Esophagus muscularis mucosa (tissue), 4 donors: ENCODE results near the gene TMEM108. TPM values are rescaled to one million over a fixed set of nuclear protein-coding genes. Genes with fewer than 3 reads are reported as not detected.

Experiments used
- DNase-seq: peaks from one replicate; pipeline ENCODE4 v3.0.0-alpha.2; 2017; ENCODE audit errors: extremely low spot score
- H3K27ac ChIP-seq, 4 donors: fragments of 200-600 bp; sonication (generic); replicated peaks in 1 of 4; 1 replicate in 3 of 4; 2 replicates in 1 of 4; pipeline ENCODE4 v1.5.1; 2016 to 2019; ENCODE audit warnings: mild to moderate bottlenecking in 1 of 4
- H3K27me3 ChIP-seq, 4 donors: fragments of 200-600 bp; sonication (generic); one replicate each; pipeline versions ENCODE4 v1.5.1 to v1.6.0; 2016 to 2019
- H3K36me3 ChIP-seq, 4 donors: fragments of 200-600 bp; sonication (generic); one replicate each; pipeline ENCODE4 v1.5.1; 2016 to 2019
- H3K4me1 ChIP-seq, 4 donors: fragments of 200-600 bp; sonication (generic); one replicate each; pipeline ENCODE4 v1.5.1; 2016 to 2019
- H3K4me3 ChIP-seq, 4 donors: fragments of 200-600 bp; sonication (generic); 1 replicate in 2 of 4; 2 replicates in 2 of 4; pipeline ENCODE4 v1.5.1; 2016 to 2019; ENCODE audit warnings: mild to moderate bottlenecking in 4 of 4, moderate library complexity in 1 of 4
- H3K9me3 ChIP-seq, 4 donors: fragments of 200-600 bp; sonication (generic); 1 replicate in 3 of 4; 2 replicates in 1 of 4; pipeline ENCODE4 v1.5.1; 2016 to 2019
- CTCF ChIP-seq, 3 experiments: fragments of 200-600 bp in 2 of 3; fragments of 450-650 bp in 1 of 3; sonication (generic) in 2 of 3; IDR thresholded peaks; one replicate each; pipeline ENCODE4 v1.5.1; 2017 to 2019; ENCODE audit warnings: antibody characterized with exemption in 3 of 3, mild to moderate bottlenecking in 2 of 3, moderate library complexity in 1 of 3
- EP300 ChIP-seq: sonication (generic); formaldehyde crosslinking; IDR thresholded peaks from one replicate; pipeline ENCODE4 v1.6.1; 2017; ENCODE audit warnings: antibody characterized with exemption
- POLR2A ChIP-seq: fragments of 450-650 bp; IDR thresholded peaks from one replicate; pipeline ENCODE4 v1.6.1; 2017; ENCODE audit warnings: antibody characterized with exemption, moderate library complexity, mild to moderate bottlenecking, low read depth
- POLR2AphosphoS5 ChIP-seq, 2 donors: sonication (generic); formaldehyde crosslinking; IDR thresholded peaks; one replicate each; pipeline ENCODE4 v1.6.1; 2017; ENCODE audit warnings: antibody characterized with exemption in 2 of 2
- WGBS: methylation state at CpG from one replicate; pipeline ENCODE4 v1.1.5; 2018; 5-methylcytosine and 5-hydroxymethylcytosine counted together
- intact Hi-C: fragments of 100-400 bp; cut with DNase I; formaldehyde crosslinking; loops from one replicate; pipeline ENCODE4 v1.15.1; 2023
- total RNA-seq, 4 donors: library from RNA; depleted of rRNA; stranded (reverse); fragments of >200 nt; gene quantifications; one replicate each; pipeline versions ENCODE4 v1.1.0 to v1.2.1, GENCODE V29; 2016

TMEM108 gene
- total RNA-seq, 4 donors from 2014 or later = 8.6 to 12.1 (median 11.2) TPM

DNA sequence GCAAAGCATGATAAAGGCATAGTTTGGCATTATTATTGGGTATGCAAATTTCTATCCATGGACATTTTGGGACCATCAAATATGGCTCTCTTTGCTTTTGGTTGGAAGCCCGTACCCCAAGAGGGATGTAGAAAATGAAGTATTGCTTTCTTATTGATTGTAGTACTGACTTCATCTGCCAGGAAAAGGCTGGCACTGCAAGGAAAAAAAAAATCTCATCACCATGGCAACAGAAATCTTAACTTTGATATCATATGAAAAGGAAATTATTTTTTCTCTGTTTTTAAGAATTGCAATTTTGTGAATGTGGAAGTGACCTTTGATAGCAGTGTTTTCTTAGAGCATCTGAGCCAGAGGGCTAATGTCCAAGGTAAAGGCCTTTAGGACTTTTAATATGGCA is 151.7 kb downstream of the TMEM108 start:
- Histone ChIP-seq H3K27me3 (no peaks in the 10 kb centered on the region), H3K9me3 (no peaks in the 10 kb centered on the region), H3K4me1 (peaks cover 0 to 10% (median 0%) of the 10 kb centered on the region in 4 donors), H3K36me3 (no peaks in the 10 kb centered on the region), H3K27ac (no peak overlapping the region), H3K4me3 (no peak overlapping the region)
- no peak for DNase-seq
- TF ChIP-seq POLR2AphosphoS5 (IDR thresholded peaks at IDR 0.05) (no peak), POLR2A (no peak), EP300 (no peak), CTCF (IDR thresholded peaks at IDR 0.05) (no peak)
- WGBS = 84% methylated on average over 1 of the region's 1 CpG
- intact Hi-C loops = no loop called here

DNA sequence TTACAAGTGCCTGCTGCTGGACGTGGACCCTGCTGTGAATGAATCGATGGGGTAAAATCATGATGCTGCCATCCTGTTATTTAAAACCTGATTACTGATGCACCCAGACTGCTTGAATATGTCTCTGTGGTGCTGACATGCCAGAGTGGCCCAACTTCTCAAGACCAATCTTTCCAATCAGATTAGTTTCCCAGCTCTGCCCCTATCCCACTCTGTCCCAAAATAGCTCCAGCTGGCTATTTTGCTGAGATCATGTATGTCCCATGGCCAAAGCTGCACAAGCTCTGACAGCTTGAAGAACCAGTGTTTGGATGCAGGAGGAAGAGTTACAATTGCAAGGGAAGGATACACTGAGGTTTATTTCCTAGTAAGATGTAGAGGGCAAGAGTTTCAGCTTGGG is 153.6 kb downstream of the TMEM108 start:
- Histone ChIP-seq H3K4me3 (no peak overlapping the region), H3K27ac (no peak overlapping the region), H3K27me3 (no peaks in the 10 kb centered on the region), H3K36me3 (no peaks in the 10 kb centered on the region), H3K4me1 (peaks cover 0 to 10% (median 0%) of the 10 kb centered on the region in 4 donors), H3K9me3 (no peaks in the 10 kb centered on the region)
- WGBS = 89% methylated on average over 2 of the region's 2 CpGs
- no peak for DNase-seq
- intact Hi-C loops = no loop called here
- no peak for TF ChIP-seq CTCF (IDR thresholded peaks at IDR 0.05)

DNA sequence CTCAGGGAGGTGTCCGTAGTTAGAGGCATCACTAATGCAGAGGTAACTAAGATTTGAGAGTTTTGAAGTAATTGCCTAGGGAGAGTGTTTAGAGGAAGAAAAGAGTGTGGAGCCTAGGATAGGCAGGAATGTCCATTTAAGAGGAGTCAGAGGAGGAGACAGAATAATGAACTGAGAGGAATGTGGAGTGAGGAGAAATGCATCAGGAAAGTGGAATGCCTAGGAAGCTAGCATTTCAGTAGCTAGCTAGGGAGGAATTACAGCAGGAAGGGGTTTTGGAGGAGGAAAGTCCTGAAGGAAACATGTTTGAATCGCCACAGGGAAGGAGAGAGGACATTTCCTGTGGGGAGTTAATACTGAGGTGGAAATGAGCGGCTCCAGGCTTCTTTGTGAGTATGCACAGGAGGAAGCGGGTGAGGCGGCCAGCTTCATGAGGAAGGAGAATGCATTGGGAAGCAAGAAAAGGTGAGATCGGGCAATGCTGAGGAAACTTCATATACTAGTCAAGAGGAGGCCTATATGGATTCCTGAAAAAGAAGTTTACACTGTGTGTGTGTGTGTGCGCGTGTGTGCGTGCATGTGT is 154.3 kb downstream of the TMEM108 start:
- WGBS = 86% methylated on average over 9 of the region's 9 CpGs
- Histone ChIP-seq H3K27me3 (no peaks in the 10 kb centered on the region), H3K36me3 (no peaks in the 10 kb centered on the region), H3K4me3 (no peak overlapping the region), H3K9me3 (no peaks in the 10 kb centered on the region), H3K27ac (no peak overlapping the region), H3K4me1 (peaks cover 0 to 10% (median 0%) of the 10 kb centered on the region in 4 donors)
- intact Hi-C loops = no loop called here
- TF ChIP-seq POLR2AphosphoS5 (IDR thresholded peaks at IDR 0.05) (no peak), CTCF (IDR thresholded peaks at IDR 0.05) (no peak), EP300 (no peak), POLR2A (no peak)
- DNase-seq = no peak

DNA sequence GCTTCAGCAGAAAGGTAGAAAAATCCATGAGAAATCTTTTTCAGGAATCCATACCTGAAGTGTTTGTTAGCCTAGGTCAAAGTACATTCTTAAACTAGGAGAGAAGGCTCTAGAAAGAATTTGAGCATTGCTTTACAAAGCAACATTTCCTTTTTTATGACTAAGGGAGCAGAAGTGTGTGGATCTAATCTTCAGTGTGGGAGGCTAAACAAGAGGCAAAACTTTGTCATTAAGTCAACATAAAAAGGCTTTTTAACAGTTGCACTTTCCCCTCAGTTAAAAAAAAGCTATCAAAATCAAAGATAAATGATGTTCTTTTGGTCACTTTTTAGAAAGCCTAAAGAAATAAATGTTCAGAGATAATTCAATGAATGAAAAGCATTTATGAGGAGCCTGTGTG is 154.8 kb downstream of the TMEM108 start:
- Histone ChIP-seq H3K4me1 (peaks cover 0 to 10% (median 0%) of the 10 kb centered on the region in 4 donors), H3K27me3 (no peaks in the 10 kb centered on the region), H3K9me3 (no peaks in the 10 kb centered on the region), H3K4me3 (no peak overlapping the region), H3K27ac (no peak overlapping the region), H3K36me3 (no peaks in the 10 kb centered on the region)
- no peak for TF ChIP-seq EP300
- intact Hi-C loops = no loop called here
- DNase-seq = no peak

DNA sequence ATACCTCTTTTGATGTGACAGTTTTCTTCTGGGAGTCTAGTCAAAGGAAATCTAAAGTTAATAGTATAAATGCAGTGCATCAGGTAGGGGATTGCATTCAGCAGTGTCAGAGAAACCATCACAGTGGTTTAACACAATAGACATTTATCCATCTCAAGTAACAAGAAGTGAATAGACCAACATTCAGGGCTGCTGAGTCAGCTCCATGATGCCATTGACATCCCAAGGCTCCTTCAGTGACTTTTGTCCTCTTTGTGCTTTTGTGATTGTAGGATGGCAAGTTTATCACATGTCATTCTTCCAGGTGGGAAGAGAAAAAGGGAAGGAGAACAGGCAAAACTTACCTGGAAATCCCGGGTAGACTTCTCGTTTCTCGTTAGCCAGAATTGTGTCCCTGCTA is 158.3 kb downstream of the TMEM108 start:
- WGBS = 79% methylated on average over 3 of the region's 3 CpGs
- H3K27me3 ChIP-seq = no peaks in the 10 kb centered on the region
- peaks cover 0 to 13% (median 10%) of the 10 kb centered on the region in 4 donors for H3K9me3 ChIP-seq
- DNase-seq = no peak
- H3K4me1 ChIP-seq = peaks cover 0 to 10% (median 0%) of the 10 kb centered on the region in 4 donors
- intact Hi-C loops = no loop called here
- H3K27ac ChIP-seq = no peak overlapping the region
- H3K36me3 ChIP-seq = no peaks in the 10 kb centered on the region
- TF ChIP-seq CTCF (IDR thresholded peaks at IDR 0.05) = no peak
- no peak for TF ChIP-seq EP300
- TF ChIP-seq POLR2AphosphoS5 (IDR thresholded peaks at IDR 0.05) = no peak
- TF ChIP-seq POLR2A = no peak
- no peak overlapping the region for H3K4me3 ChIP-seq
